Liver (tissue), 9 donors: Measurements from ENCODE around the gene ZNF808. TPM values are rescaled to one million over a fixed set of nuclear protein-coding genes. Genes with fewer than 3 reads are reported as not detected.
"Not testable (repeated sequence)": the region's sequence is repeated elsewhere in the genome, so short reads cannot be mapped to it uniquely, and the experiment has no call there.

ENCODE experiments used
- DNase-seq: peaks from one replicate; pipeline ENCODE4 v3.0.0-alpha.2; 2017; ENCODE audit warnings: low spot score
- H3K27ac ChIP-seq, 2 donors: one replicate each; pipeline ENCODE4 v1.7.0; 2013; ENCODE audit warnings: inconsistent platforms in 2 of 2, low read length in 2 of 2, control low read depth in 1 of 2, low read depth in 1 of 2, mild to moderate bottlenecking in 1 of 2
- H3K27me3 ChIP-seq, 4 donors: one replicate each; pipeline versions ENCODE4 v1.6.1 to v1.7.0; 2013; ENCODE audit warnings: low read length in 3 of 4, inconsistent platforms in 1 of 4, mild to moderate bottlenecking in 1 of 4, moderate library complexity in 1 of 4; ENCODE audit not compliant: control insufficient read depth in 4 of 4, insufficient read depth in 4 of 4
- H3K36me3 ChIP-seq, 4 donors: one replicate each; pipeline versions ENCODE4 v1.6.1 to v1.7.0; 2013; ENCODE audit warnings: low read length in 3 of 4, mild to moderate bottlenecking in 3 of 4, low read depth in 1 of 4, moderate library complexity in 1 of 4; ENCODE audit not compliant: control insufficient read depth in 4 of 4, insufficient read depth in 3 of 4
- H3K4me1 ChIP-seq, 4 donors: one replicate each; pipeline versions ENCODE4 v1.6.1 to v1.7.0; 2013; ENCODE audit warnings: low read length in 3 of 4, mild to moderate bottlenecking in 3 of 4, moderate library complexity in 1 of 4; ENCODE audit not compliant: control insufficient read depth in 4 of 4, insufficient read depth in 4 of 4
- H3K4me3 ChIP-seq, 3 donors: one replicate each; pipeline versions ENCODE4 v1.6.1 to v1.7.0; 2013; ENCODE audit warnings: low read length in 3 of 3, control low read depth in 1 of 3, low read depth in 1 of 3, mild to moderate bottlenecking in 1 of 3
- H3K9ac ChIP-seq, 2 donors: one replicate each; pipeline ENCODE4 v1.7.0; 2013; ENCODE audit warnings: low read length in 2 of 2, mild to moderate bottlenecking in 2 of 2, moderate library complexity in 2 of 2, control low read depth in 1 of 2, low read depth in 1 of 2
- H3K9me3 ChIP-seq, 4 donors: one replicate each; pipeline versions ENCODE4 v1.6.1 to v1.7.0; 2013; ENCODE audit warnings: low read length in 3 of 4; ENCODE audit not compliant: control insufficient read depth in 4 of 4
- EGR1 ChIP-seq, 2 donors: IDR thresholded peaks; 2 replicates each; pipeline ENCODE4 v1.6.1; 2016 to 2018; ENCODE audit warnings: antibody characterized with exemption in 2 of 2, low read depth in 2 of 2
- FOXA1 ChIP-seq: IDR thresholded peaks from 2 replicates; pipeline ENCODE4 v1.6.1; 2016; ENCODE audit warnings: antibody characterized with exemption
- HNF4A ChIP-seq, 2 donors: conservative IDR thresholded peaks; 2 replicates each; pipeline ENCODE4 v1.6.1; 2016; ENCODE audit warnings: antibody characterized with exemption in 2 of 2, mild to moderate bottlenecking in 2 of 2
- HNF4G ChIP-seq: IDR thresholded peaks from 2 replicates; pipeline ENCODE4 v1.6.1; 2016; ENCODE audit warnings: antibody characterized with exemption
- JUND ChIP-seq, 2 donors: IDR thresholded peaks; 2 replicates each; pipeline ENCODE4 v1.6.1; 2016; ENCODE audit warnings: antibody characterized with exemption in 2 of 2
- NR2F2 ChIP-seq: IDR thresholded peaks from 2 replicates; pipeline ENCODE4 v1.6.1; 2016; ENCODE audit warnings: antibody characterized with exemption
- RAD21 ChIP-seq, 2 donors: IDR thresholded peaks; 2 replicates each; pipeline ENCODE4 v1.6.1; 2016; ENCODE audit warnings: antibody characterized with exemption in 2 of 2, mild to moderate bottlenecking in 2 of 2
- RXRA ChIP-seq, 2 donors: IDR thresholded peaks; 2 replicates each; pipeline ENCODE4 v1.6.1; 2017 to 2018; ENCODE audit warnings: antibody characterized with exemption in 2 of 2, mild to moderate bottlenecking in 1 of 2
- SP1 ChIP-seq: IDR thresholded peaks from 2 replicates; pipeline ENCODE4 v1.6.1; 2018; ENCODE audit warnings: antibody characterized with exemption, mild to moderate bottlenecking
- YY1 ChIP-seq: IDR thresholded peaks from 2 replicates; pipeline ENCODE4 v1.6.1; 2016; ENCODE audit warnings: antibody characterized with exemption, mild to moderate bottlenecking
- WGBS: extraction: QIAGEN DNeasy Blood & Tissue Kit; methylation state at CpG from one replicate; pipeline ENCODE4 v1.1.7; 2013; 5-methylcytosine and 5-hydroxymethylcytosine counted together
- polyA plus RNA-seq, 2 donors: library from polyadenylated mRNA; stranded (reverse) in 1 of 2; unstranded in 1 of 2; fragments of 200-250 nt in 1 of 2; fragments of >200 nt in 1 of 2; fragmentation: Nextera tagmentation in 1 of 2; extraction: Ambion mirVana in 1 of 2; gene quantifications; one replicate each; pipeline versions ENCODE4 v1.2.1 to v1.2.3, GENCODE V29; 2013 to 2015
- total RNA-seq, 2 donors: library from RNA; depleted of rRNA; stranded (reverse); fragments of >200 nt; gene quantifications; one replicate each; pipeline ENCODE4 v1.2.3, GENCODE V29; 2014
- TF ChIP-seq, protein P1 (sequence below): IDR thresholded peaks from 2 replicates; pipeline ENCODE4 v1.6.1; 2016; ENCODE audit warnings: antibody characterized with exemption, mild to moderate bottlenecking
- TF ChIP-seq, protein P2 (sequence below): IDR thresholded peaks from 2 replicates; pipeline ENCODE4 v1.6.1; 2016; ENCODE audit warnings: antibody characterized with exemption
- TF ChIP-seq, protein P3 (sequence below): fragments of 150-350 bp; IDR thresholded peaks from 2 replicates; pipeline ENCODE4 v1.5.1; 2017; ENCODE audit warnings: improper control_type of control experiment, low read depth, low read length; ENCODE audit not compliant: missing input control
- TF ChIP-seq, protein P4 (sequence below): IDR thresholded peaks from 2 replicates; pipeline ENCODE4 v1.6.1; 2016; ENCODE audit warnings: antibody characterized with exemption
- TF ChIP-seq, protein P5 (sequence below): IDR thresholded peaks from 2 replicates; pipeline ENCODE4 v1.6.1; 2016; ENCODE audit warnings: antibody characterized with exemption
- donor health status: healthy.
- donor health status: healthy.
- donor health status: healthy.
- donor health status: healthy.
- donor health status: healthy.

The ZNF808 gene
- total and polyA plus RNA-seq, 4 donors: 0.88 to 9.4 (median 5.2) TPM

DNA sequence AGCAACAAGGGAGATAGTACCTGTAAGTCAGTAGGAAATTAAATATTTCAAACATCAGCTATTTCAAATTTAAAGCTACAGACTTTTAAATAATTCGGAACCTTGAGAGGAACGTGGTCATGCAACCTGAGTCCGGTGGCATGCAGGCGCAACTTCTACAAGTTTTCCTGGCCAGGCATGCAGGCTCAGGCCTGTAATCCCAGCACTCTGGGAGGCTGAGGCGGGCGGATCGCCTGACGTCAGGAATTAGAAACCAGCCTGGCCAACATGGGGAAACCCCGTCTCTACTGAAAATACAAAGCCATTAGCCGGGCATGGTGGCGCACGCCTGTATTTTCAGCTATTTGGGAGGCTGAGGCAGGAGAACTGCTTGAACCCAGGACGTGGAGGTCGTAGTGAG, 40.5 kb downstream of the ZNF808 start:
- no peak for DNase-seq
- no peak for TF ChIP-seq RXRA (IDR thresholded peaks at IDR 0.05)
- no peak for TF ChIP-seq YY1
- TF ChIP-seq, protein P1, sequence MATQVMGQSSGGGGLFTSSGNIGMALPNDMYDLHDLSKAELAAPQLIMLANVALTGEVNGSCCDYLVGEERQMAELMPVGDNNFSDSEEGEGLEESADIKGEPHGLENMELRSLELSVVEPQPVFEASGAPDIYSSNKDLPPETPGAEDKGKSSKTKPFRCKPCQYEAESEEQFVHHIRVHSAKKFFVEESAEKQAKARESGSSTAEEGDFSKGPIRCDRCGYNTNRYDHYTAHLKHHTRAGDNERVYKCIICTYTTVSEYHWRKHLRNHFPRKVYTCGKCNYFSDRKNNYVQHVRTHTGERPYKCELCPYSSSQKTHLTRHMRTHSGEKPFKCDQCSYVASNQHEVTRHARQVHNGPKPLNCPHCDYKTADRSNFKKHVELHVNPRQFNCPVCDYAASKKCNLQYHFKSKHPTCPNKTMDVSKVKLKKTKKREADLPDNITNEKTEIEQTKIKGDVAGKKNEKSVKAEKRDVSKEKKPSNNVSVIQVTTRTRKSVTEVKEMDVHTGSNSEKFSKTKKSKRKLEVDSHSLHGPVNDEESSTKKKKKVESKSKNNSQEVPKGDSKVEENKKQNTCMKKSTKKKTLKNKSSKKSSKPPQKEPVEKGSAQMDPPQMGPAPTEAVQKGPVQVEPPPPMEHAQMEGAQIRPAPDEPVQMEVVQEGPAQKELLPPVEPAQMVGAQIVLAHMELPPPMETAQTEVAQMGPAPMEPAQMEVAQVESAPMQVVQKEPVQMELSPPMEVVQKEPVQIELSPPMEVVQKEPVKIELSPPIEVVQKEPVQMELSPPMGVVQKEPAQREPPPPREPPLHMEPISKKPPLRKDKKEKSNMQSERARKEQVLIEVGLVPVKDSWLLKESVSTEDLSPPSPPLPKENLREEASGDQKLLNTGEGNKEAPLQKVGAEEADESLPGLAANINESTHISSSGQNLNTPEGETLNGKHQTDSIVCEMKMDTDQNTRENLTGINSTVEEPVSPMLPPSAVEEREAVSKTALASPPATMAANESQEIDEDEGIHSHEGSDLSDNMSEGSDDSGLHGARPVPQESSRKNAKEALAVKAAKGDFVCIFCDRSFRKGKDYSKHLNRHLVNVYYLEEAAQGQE: no peak
- TF ChIP-seq, protein P2, sequence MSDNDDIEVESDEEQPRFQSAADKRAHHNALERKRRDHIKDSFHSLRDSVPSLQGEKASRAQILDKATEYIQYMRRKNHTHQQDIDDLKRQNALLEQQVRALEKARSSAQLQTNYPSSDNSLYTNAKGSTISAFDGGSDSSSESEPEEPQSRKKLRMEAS: no peak
- TF ChIP-seq, protein P3, sequence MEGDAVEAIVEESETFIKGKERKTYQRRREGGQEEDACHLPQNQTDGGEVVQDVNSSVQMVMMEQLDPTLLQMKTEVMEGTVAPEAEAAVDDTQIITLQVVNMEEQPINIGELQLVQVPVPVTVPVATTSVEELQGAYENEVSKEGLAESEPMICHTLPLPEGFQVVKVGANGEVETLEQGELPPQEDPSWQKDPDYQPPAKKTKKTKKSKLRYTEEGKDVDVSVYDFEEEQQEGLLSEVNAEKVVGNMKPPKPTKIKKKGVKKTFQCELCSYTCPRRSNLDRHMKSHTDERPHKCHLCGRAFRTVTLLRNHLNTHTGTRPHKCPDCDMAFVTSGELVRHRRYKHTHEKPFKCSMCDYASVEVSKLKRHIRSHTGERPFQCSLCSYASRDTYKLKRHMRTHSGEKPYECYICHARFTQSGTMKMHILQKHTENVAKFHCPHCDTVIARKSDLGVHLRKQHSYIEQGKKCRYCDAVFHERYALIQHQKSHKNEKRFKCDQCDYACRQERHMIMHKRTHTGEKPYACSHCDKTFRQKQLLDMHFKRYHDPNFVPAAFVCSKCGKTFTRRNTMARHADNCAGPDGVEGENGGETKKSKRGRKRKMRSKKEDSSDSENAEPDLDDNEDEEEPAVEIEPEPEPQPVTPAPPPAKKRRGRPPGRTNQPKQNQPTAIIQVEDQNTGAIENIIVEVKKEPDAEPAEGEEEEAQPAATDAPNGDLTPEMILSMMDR: no peak
- no peak overlapping the region for H3K4me3 ChIP-seq
- no peak overlapping the region for H3K9ac ChIP-seq
- peaks cover 39 to 71% (median 45%) of the 10 kb centered on the region in 4 donors for H3K9me3 ChIP-seq
- H3K4me1 ChIP-seq: peaks cover 0 to 2% (median 0%) of the 10 kb centered on the region in 4 donors
- H3K36me3 ChIP-seq: peaks cover 0 to 9% (median 5%) of the 10 kb centered on the region in 4 donors
- H3K27me3 ChIP-seq: no peaks in the 10 kb centered on the region
- no peak overlapping the region for H3K27ac ChIP-seq
- 97% methylated on average over 14 of the region's 14 CpGs for WGBS

DNA sequence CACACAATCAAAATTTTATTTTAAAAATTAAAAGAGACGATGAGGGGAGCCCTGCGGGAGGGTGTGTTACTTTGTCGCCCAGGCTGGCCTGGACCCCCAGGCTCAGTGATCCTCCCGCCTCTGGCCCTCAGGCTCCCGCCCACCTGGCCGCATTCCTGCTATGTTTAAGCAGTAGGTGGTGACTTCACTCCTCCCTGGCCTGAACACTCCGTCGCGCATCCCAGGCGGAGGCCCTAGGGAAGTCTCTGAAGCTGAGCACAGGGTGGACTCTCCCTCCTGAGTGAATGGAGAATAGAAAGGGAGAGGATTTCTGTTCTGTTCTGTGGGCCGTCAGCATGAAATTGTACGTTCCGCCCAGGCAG, 42.2 kb downstream of the ZNF808 start:
- not testable (repeated sequence) for H3K36me3 ChIP-seq, H3K4me1 ChIP-seq, H3K27me3 ChIP-seq, H3K9ac ChIP-seq
- 11% methylated on average over 13 of the region's 13 CpGs for WGBS
- peaks cover 33 to 66% (median 36%) of the 10 kb centered on the region in 4 donors for H3K9me3 ChIP-seq
- peak overlapping the region; percentile 55 to 80 (median 71) for H3K4me3 ChIP-seq
- peak; percentile 35 for DNase-seq
- peak overlapping the region in 1 of 2 donors; percentile 50 for H3K27ac ChIP-seq

DNA sequence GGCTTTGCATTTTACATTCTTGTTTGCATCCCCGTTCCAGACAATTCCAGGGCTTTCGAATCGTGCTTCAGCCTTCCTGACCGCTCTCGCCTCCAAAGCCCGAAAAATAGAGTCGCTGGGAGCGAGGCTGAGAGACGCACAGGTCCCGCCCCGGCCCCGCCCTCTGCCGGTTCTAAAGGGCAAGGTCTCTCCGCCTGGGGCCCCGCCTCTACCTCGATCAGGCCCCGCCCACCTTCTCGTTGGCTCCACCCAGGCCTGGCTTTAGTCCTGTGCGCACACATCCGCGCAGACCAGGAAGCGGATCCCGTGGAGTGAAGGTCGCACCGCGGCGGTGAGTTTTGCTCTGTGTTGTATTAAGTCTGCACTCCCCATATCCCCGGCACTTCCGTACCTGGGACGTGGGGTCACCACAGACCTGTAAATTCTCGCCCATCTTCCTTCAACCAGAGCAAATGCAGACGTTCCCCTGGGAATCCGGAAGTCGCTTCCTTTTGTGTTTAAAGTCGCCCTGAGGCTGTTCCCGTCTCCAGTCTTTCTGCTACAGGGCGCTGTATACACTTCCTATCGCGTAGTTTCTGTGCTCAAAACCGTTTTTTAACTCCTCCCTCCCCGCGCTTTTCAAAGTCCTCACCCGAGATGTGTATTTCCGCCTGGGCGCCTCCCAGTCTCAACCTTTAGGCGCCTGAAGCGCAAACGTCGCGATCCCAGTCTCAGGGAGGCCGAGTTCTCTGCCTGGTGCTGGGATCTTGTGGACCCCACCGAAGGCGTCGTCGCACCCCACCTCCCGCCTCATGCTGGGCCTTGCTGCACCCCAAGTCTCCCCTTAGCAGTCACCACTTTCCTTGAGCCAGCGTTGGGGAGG, 42.8 kb downstream of the ZNF808 start, which contains the start of gene ZNF701:
Gene ZNF701, plus strand, starts transcription at position 288 of the 862 bp plus-strand sequence. CDS start 3,861 bp downstream, outside the sequence.
- 4% methylated on average over 57 of the region's 57 CpGs for WGBS
- H3K4me1 ChIP-seq: peaks cover 0 to 2% (median 0%) of the 10 kb centered on the region in 4 donors
- H3K27me3 ChIP-seq: no peaks in the 10 kb centered on the region
- H3K4me3 ChIP-seq: peak within 1 kb of the TSS; percentile 55 to 80 (median 71)
- DNase-seq: peak; percentile 99
- H3K9me3 ChIP-seq: peaks cover 28 to 61% (median 34%) of the 10 kb centered on the region in 4 donors
- peaks cover 0 to 8% (median 4%) of the 10 kb centered on the region in 4 donors for H3K36me3 ChIP-seq
- TF ChIP-seq SP1: peak; percentile 51
- peak; percentile 36 for TF ChIP-seq NR2F2
- no peak for TF ChIP-seq YY1
- TF ChIP-seq HNF4G: no peak
- TF ChIP-seq EGR1 (IDR thresholded peaks at IDR 0.05; ENCODE audit: low read depth in 2 of 2): no peak
- no peak for TF ChIP-seq RXRA (IDR thresholded peaks at IDR 0.05)
- TF ChIP-seq, protein P2: peak; percentile 11
- peak; percentile 25 to 38 for TF ChIP-seq RAD21 (IDR thresholded peaks at IDR 0.05)
- no peak for TF ChIP-seq FOXA1
- no peak for TF ChIP-seq HNF4A (conservative IDR thresholded peaks at IDR 0.05)
- TF ChIP-seq, protein P3: peak; percentile 21
- TF ChIP-seq, protein P4, sequence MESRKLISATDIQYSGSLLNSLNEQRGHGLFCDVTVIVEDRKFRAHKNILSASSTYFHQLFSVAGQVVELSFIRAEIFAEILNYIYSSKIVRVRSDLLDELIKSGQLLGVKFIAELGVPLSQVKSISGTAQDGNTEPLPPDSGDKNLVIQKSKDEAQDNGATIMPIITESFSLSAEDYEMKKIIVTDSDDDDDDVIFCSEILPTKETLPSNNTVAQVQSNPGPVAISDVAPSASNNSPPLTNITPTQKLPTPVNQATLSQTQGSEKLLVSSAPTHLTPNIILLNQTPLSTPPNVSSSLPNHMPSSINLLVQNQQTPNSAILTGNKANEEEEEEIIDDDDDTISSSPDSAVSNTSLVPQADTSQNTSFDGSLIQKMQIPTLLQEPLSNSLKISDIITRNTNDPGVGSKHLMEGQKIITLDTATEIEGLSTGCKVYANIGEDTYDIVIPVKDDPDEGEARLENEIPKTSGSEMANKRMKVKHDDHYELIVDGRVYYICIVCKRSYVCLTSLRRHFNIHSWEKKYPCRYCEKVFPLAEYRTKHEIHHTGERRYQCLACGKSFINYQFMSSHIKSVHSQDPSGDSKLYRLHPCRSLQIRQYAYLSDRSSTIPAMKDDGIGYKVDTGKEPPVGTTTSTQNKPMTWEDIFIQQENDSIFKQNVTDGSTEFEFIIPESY: no peak
- no peak for TF ChIP-seq JUND (IDR thresholded peaks at IDR 0.05)
- TF ChIP-seq, protein P5, sequence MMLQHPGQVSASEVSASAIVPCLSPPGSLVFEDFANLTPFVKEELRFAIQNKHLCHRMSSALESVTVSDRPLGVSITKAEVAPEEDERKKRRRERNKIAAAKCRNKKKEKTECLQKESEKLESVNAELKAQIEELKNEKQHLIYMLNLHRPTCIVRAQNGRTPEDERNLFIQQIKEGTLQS: no peak
- peak within 1 kb of the TSS in 1 of 2 donors; percentile 73 for H3K27ac ChIP-seq
- peak within 1 kb of the TSS in 1 of 2 donors; percentile 51 for H3K9ac ChIP-seq
